GM20431 (cell line): ENCODE results near the gene EBF4.

Experiments used
- in situ Hi-C: fragments of 300-500 bp; cut with MseI, MboI; formaldehyde crosslinking; loops from one replicate; pipeline ENCODE4 v1.15.0; 2020; ENCODE audit warnings: low sequenced_read_pairs; ENCODE audit not compliant: unreplicated experiment

The EBF4 gene

GRCh38 chr20:2699775-2700413 lies 7.3 kb downstream of the EBF4 start:
- in situ Hi-C loops: no loop called here

- in situ Hi-C loops: no loop called here
Observed at GRCh38 chr20:2700913-2701620, 8.5 kb downstream of the EBF4 start.

GRCh38 chr20:2701671-2702081 lies 9.1 kb downstream of the EBF4 start:
- in situ Hi-C loops: no loop called here

GRCh38 chr20:2703716-2704475 lies 11.3 kb downstream of the EBF4 start:
- in situ Hi-C loops: no loop called here

GRCh38 chr20:2705931-2706645 lies 13.5 kb downstream of the EBF4 start:
- in situ Hi-C loops: no loop called here

GRCh38 chr20:2706688-2707352 lies 14.2 kb downstream of the EBF4 start:
- in situ Hi-C loops: no loop called here

GRCh38 chr20:2707353-2708072 lies 14.9 kb downstream of the EBF4 start:
- in situ Hi-C loops: no loop called here

- in situ Hi-C loops: no loop called here
Observed at GRCh38 chr20:2708073-2708415, 15.5 kb downstream of the EBF4 start.

- in situ Hi-C loops: no loop called here
Observed at GRCh38 chr20:2708665-2709064, 16.1 kb downstream of the EBF4 start.

GRCh38 chr20:2709205-2709981 lies 16.8 kb downstream of the EBF4 start:
- in situ Hi-C loops: no loop called here

- in situ Hi-C loops: no loop called here
Observed at GRCh38 chr20:2713285-2713684, 20.7 kb downstream of the EBF4 start.

- in situ Hi-C loops: no loop called here
Observed at GRCh38 chr20:2729251-2729713, 36.7 kb downstream of the EBF4 start.

GRCh38 chr20:2729791-2730190 lies 37.2 kb downstream of the EBF4 start:
- in situ Hi-C loops: no loop called here

GRCh38 chr20:2734899-2735298 lies 42.3 kb downstream of the EBF4 start:
- in situ Hi-C loops: no loop called here

- in situ Hi-C loops: no loop called here
Observed at GRCh38 chr20:2736441-2736840, 43.9 kb downstream of the EBF4 start.

GRCh38 chr20:2738331-2739041 lies 45.9 kb downstream of the EBF4 start:
- in situ Hi-C loops: no loop called here

GRCh38 chr20:2739042-2739398 lies 46.4 kb downstream of the EBF4 start:
- in situ Hi-C loops: no loop called here

GRCh38 chr20:2740702-2741101 lies 48.1 kb downstream of the EBF4 start:
- in situ Hi-C loops: no loop called here
